Breast epithelium (tissue), 4 donors: ENCODE results near the gene TGM3. TPM values are rescaled to one million over a fixed set of nuclear protein-coding genes. Genes with fewer than 3 reads are reported as not detected.

Experiments used
- DNase-seq, 2 donors: peaks; one replicate each; pipeline ENCODE4 v3.0.0-alpha.2; 2019; ENCODE audit warnings: low spot score in 2 of 2
- H3K27ac ChIP-seq, 2 donors: fragments of 200-600 bp; sonication (generic) in 1 of 2; one replicate each; pipeline ENCODE4 v1.5.1; 2016 to 2019; ENCODE audit warnings: mild to moderate bottlenecking in 1 of 2
- H3K27me3 ChIP-seq, 2 donors: fragments of 200-600 bp; sonication (generic) in 1 of 2; one replicate each; pipeline versions ENCODE4 v1.5.1 to v1.6.0; 2017 to 2019; ENCODE audit warnings: control low read depth in 1 of 2, mild to moderate bottlenecking in 1 of 2
- H3K36me3 ChIP-seq: fragments of 200-600 bp; one replicate; pipeline ENCODE4 v1.5.1; 2019
- H3K4me1 ChIP-seq, 2 donors: fragments of 200-600 bp; sonication (generic); one replicate each; pipeline ENCODE4 v1.5.1; 2016 to 2019; ENCODE audit warnings: control low read depth in 1 of 2
- H3K4me3 ChIP-seq, 3 donors: fragments of 200-600 bp; sonication (generic); 1 replicate in 2 of 3; 2 replicates in 1 of 3; pipeline ENCODE4 v1.5.1; 2016 to 2019; ENCODE audit warnings: mild to moderate bottlenecking in 3 of 3, moderate library complexity in 2 of 3
- H3K9me3 ChIP-seq, 2 donors: fragments of 200-600 bp; sonication (generic) in 1 of 2; one replicate each; pipeline ENCODE4 v1.5.1; 2016 to 2019; ENCODE audit warnings: control low read depth in 1 of 2
- POLR2A ChIP-seq: fragments of 450-650 bp; IDR thresholded peaks from one replicate; pipeline ENCODE4 v1.6.1; 2016; ENCODE audit warnings: antibody characterized with exemption, mild to moderate bottlenecking, moderate library complexity
- POLR2AphosphoS5 ChIP-seq, 3 donors: sonication (generic); formaldehyde crosslinking; IDR thresholded peaks; one replicate each; pipeline ENCODE4 v1.6.1; 2017; ENCODE audit warnings: antibody characterized with exemption in 3 of 3
- intact Hi-C: fragments of 100-400 bp; cut with DNase I; formaldehyde crosslinking; loops from one replicate; pipeline ENCODE4 v1.15.1; 2023; ENCODE audit warnings: low total_unique reads
- total RNA-seq, 3 donors: library from RNA; depleted of rRNA; stranded (reverse); fragments of >200 nt; gene quantifications; one replicate each; pipeline ENCODE4 v1.1.0, GENCODE V29; 2016
- TF ChIP-seq, protein P1 (sequence below), 3 donors: fragments of 450-650 bp; IDR thresholded peaks; one replicate each; pipeline ENCODE4 v1.5.1; 2016 to 2017; ENCODE audit warnings: antibody characterized with exemption in 3 of 3, mild to moderate bottlenecking in 3 of 3, moderate library complexity in 3 of 3

Gene TGM3
- total RNA-seq, 3 donors from 2014 or later = not detected

- H3K4me3 ChIP-seq = no peak within 1 kb of the TSS
- no peaks in the 10 kb centered on the region for H3K27me3 ChIP-seq
- no peaks in the 10 kb centered on the region for H3K36me3 ChIP-seq
- intact Hi-C loops = no loop called here
- H3K27ac ChIP-seq = no peak within 1 kb of the TSS
- TF ChIP-seq POLR2A (no peak), POLR2AphosphoS5 (IDR thresholded peaks at IDR 0.05) (no peak)
- TF ChIP-seq, protein P1, sequence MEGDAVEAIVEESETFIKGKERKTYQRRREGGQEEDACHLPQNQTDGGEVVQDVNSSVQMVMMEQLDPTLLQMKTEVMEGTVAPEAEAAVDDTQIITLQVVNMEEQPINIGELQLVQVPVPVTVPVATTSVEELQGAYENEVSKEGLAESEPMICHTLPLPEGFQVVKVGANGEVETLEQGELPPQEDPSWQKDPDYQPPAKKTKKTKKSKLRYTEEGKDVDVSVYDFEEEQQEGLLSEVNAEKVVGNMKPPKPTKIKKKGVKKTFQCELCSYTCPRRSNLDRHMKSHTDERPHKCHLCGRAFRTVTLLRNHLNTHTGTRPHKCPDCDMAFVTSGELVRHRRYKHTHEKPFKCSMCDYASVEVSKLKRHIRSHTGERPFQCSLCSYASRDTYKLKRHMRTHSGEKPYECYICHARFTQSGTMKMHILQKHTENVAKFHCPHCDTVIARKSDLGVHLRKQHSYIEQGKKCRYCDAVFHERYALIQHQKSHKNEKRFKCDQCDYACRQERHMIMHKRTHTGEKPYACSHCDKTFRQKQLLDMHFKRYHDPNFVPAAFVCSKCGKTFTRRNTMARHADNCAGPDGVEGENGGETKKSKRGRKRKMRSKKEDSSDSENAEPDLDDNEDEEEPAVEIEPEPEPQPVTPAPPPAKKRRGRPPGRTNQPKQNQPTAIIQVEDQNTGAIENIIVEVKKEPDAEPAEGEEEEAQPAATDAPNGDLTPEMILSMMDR (IDR thresholded peaks at IDR 0.05) = no peak
- no peak for DNase-seq
- no peaks in the 10 kb centered on the region for H3K4me1 ChIP-seq
- no peaks in the 10 kb centered on the region for H3K9me3 ChIP-seq
These were observed 84.8 kb downstream of the TGM3 start, which contains the start of gene TGM6 for GRCh38 chr20:2380601-2381000. Gene TGM6, plus strand, starts transcription at chr20:2380901. Its CDS starts 68 bp downstream, at chr20:2380969.

- Histone ChIP-seq H3K27ac (no peak overlapping the region), H3K9me3 (no peaks in the 10 kb centered on the region), H3K27me3 (no peaks in the 10 kb centered on the region), H3K4me3 (no peak overlapping the region), H3K4me1 (no peaks in the 10 kb centered on the region), H3K36me3 (no peaks in the 10 kb centered on the region)
- intact Hi-C loops = no loop called here
- TF ChIP-seq POLR2AphosphoS5 (IDR thresholded peaks at IDR 0.05) (no peak), POLR2A (no peak)
- TF ChIP-seq, protein P1 (IDR thresholded peaks at IDR 0.05) = no peak
- DNase-seq = no peak
These were observed 85.5 kb downstream of the TGM3 start for GRCh38 chr20:2381303-2381702.

GRCh38 chr20:2382833-2383232 is 87.0 kb downstream of the TGM3 start:
- Histone ChIP-seq H3K27ac (no peak overlapping the region), H3K27me3 (no peaks in the 10 kb centered on the region), H3K9me3 (peaks cover 3 to 9% of the 10 kb centered on the region in 2 donors), H3K36me3 (no peaks in the 10 kb centered on the region), H3K4me1 (no peaks in the 10 kb centered on the region), H3K4me3 (no peak overlapping the region)
- intact Hi-C loops = no loop called here
- DNase-seq = no peak
- TF ChIP-seq, protein P1 (IDR thresholded peaks at IDR 0.05) = no peak
- TF ChIP-seq POLR2A (no peak), POLR2AphosphoS5 (IDR thresholded peaks at IDR 0.05) (no peak)

- TF ChIP-seq POLR2A = no peak
- TF ChIP-seq, protein P1 (IDR thresholded peaks at IDR 0.05) = no peak
- no peak for TF ChIP-seq POLR2AphosphoS5 (IDR thresholded peaks at IDR 0.05)
- intact Hi-C loops = no loop called here
- no peaks in the 10 kb centered on the region for H3K4me1 ChIP-seq
- H3K27ac ChIP-seq = no peak overlapping the region
- no peaks in the 10 kb centered on the region for H3K36me3 ChIP-seq
- no peaks in the 10 kb centered on the region for H3K27me3 ChIP-seq
- H3K4me3 ChIP-seq = no peak overlapping the region
- H3K9me3 ChIP-seq = peaks cover 4 to 19% of the 10 kb centered on the region in 2 donors
- no peak for DNase-seq
These were observed 89.2 kb downstream of the TGM3 start for GRCh38 chr20:2385026-2385425.

DNA sequence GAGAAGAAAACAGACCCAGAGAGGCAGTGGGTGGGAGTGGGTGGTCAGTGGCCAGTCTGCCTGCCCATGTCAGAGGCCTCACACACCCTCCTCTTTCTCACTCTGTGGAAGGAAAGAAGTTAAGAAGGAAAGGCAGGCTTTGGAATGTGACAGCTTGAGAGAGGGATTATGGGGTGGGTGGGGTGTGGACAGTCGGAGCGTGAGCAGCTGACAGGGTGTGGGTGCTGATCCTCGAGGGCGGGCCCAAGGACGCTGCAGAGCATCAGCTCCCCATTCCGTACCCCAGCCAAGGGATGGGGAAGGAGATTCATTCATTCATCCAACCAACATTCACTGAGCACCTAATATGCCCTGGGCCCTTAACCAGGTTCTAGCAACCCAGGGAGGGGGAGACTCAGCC is 89.7 kb downstream of the TGM3 start:
- intact Hi-C loops = no loop called here

More for the DNA sequence above, 89.7 kb downstream of the TGM3 start:
- Histone ChIP-seq H3K27me3 (no peaks in the 10 kb centered on the region), H3K4me1 (no peaks in the 10 kb centered on the region), H3K27ac (no peak overlapping the region), H3K36me3 (no peaks in the 10 kb centered on the region), H3K9me3 (peaks cover 4 to 19% of the 10 kb centered on the region in 2 donors), H3K4me3 (no peak overlapping the region)
- DNase-seq = no peak
- TF ChIP-seq POLR2A = no peak
- no peak for TF ChIP-seq POLR2AphosphoS5 (IDR thresholded peaks at IDR 0.05)
- TF ChIP-seq, protein P1 (IDR thresholded peaks at IDR 0.05) = no peak
